Subcutaneous adipose tissue (tissue), 4 donors: ENCODE results near the gene KIDINS220. TPM values are rescaled to one million over a fixed set of nuclear protein-coding genes. Genes with fewer than 3 reads are reported as not detected.

Experiments
- CTCF ChIP-seq: fragments of 450-650 bp; IDR thresholded peaks from one replicate; pipeline ENCODE4 v1.5.1; 2016; ENCODE audit warnings: low read depth, mild to moderate bottlenecking, control low read depth, antibody characterized with exemption, moderate library complexity
- total RNA-seq, 4 donors: library from RNA; depleted of rRNA; stranded (reverse); fragments of >200 nt; gene quantifications; one replicate each; pipeline ENCODE4 v1.1.0, GENCODE V29; 2016

The KIDINS220 gene
- total RNA-seq, 4 donors from 2014 or later: 83.0 to 107 (median 88.9) TPM

DNA sequence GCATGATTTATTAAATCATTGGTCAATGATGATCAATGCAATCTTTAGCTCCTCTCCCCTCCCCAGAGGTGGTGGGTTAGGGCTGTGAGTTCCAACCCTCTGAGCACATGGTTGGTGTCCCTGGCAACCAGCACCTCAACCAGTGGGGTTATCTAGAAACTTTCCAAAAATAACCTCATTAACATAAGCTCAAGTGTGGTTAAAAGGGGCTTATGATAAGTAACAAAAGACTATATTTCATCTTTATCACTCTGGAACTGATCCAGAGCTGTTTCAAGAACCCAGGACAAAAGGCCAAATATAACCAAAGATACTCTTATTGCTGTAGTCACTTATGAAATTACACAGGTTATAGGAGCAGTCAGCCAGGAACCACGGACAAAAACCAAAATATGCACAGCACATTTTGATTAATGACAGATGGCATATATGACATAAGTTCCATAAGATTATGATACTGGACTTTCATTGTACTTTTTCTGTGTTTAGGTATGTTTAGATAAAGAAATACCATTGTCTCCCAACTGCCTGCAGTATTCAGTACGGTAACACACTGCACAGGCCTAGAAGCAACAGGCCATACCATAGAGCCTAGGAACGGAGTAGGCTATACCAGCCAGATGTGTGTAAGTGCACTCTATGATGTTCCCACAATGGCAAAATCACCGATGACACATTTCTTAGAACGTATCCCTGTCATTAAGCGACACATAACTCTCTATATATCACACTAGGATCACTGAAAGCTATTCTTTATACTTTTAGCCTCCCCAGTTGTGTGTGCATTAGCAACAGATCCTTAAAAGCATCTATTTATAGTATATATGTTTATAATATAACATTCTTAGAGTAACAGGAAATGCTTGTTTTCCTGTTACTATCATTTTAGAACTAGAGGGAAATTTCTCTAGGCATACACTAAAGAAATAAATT, 31.9 kb downstream of the KIDINS220 start:
- TF ChIP-seq CTCF: no peak

- no peak for TF ChIP-seq CTCF
These were observed 33.6 kb downstream of the KIDINS220 start for GRCh38 chr2:8803658-8804379.

GRCh38 chr2:8802741-8803140, 34.7 kb downstream of the KIDINS220 start:
- TF ChIP-seq CTCF: no peak

GRCh38 chr2:8800821-8801220, 36.6 kb downstream of the KIDINS220 start:
- TF ChIP-seq CTCF: no peak

DNA sequence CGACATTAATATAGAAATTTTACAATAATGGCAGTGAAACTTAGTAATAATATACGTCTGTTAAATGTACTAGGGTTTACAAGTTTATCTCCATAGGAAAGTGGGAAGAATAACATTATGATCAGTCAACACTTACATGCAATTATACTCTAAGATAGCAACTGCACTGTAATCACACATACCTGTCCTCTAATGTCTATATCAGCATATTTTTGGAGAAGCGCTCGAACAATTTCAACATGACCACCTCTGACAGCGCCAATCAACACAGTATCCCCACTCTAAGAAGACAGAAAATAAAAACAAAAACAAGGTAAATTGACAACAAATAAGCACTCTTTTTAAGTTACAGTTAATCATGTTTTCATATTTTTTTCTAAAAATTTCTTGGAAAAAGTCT, 37.2 kb downstream of the KIDINS220 start:
- TF ChIP-seq CTCF: no peak

GRCh38 chr2:8799004-8799403, 38.4 kb downstream of the KIDINS220 start:
- TF ChIP-seq CTCF: no peak

- TF ChIP-seq CTCF: no peak
These were observed 39.0 kb downstream of the KIDINS220 start for GRCh38 chr2:8798393-8798792.
